HG03103 (cell line): ENCODE data around the gene PCBP2.
A peak's percentile ranks its signal among the peaks of the same experiment; 100 is the strongest.
"Not testable (repeated sequence)": the region's sequence is repeated elsewhere in the genome, so short reads cannot be mapped to it uniquely, and the experiment has no call there.

Experiments
- ATAC-seq: cut with Tn5 transposase; IDR thresholded peaks from one replicate; pipeline ENCODE4 v1.9.1; 2021; ENCODE audit warnings: low read depth; ENCODE audit not compliant: unreplicated experiment

The PCBP2 gene

GRCh38 chr12:53439582-53439981 is 12.3 kb upstream of the PCBP2 start:
- not testable (repeated sequence) for ATAC-seq

GRCh38 chr12:53441040-53441833 is 10.7 kb upstream of the PCBP2 start, which contains the start of gene PRR13:
Gene PRR13, plus strand, starts transcription at chr12:53441734. Its CDS starts 981 bp downstream, at chr12:53442715.
- ATAC-seq: peak; percentile 99

GRCh38 chr12:53443955-53444354 is 7.9 kb upstream of the PCBP2 start:
- ATAC-seq: no peak

GRCh38 chr12:53444593-53445325 is 7.1 kb upstream of the PCBP2 start:
- not testable (repeated sequence) for ATAC-seq

- no peak for ATAC-seq
Measured at GRCh38 chr12:53450936-53451335, 966 bp upstream of the PCBP2 start.

- peak; percentile 13 for ATAC-seq
Measured at GRCh38 chr12:53452159-53453077, 516 bp downstream of the PCBP2 start.

- no peak for ATAC-seq
Measured at GRCh38 chr12:53453953-53454640, 2.2 kb downstream of the PCBP2 start.

GRCh38 chr12:53454707-53455106 is 2.8 kb downstream of the PCBP2 start:
- ATAC-seq: no peak

GRCh38 chr12:53456654-53457366 is 4.9 kb downstream of the PCBP2 start:
- ATAC-seq: no peak

GRCh38 chr12:53459097-53459496 is 7.2 kb downstream of the PCBP2 start:
- ATAC-seq: no peak

GRCh38 chr12:53461059-53461458 is 9.2 kb downstream of the PCBP2 start:
- ATAC-seq: no peak

GRCh38 chr12:53461591-53461990 is 9.7 kb downstream of the PCBP2 start:
- ATAC-seq: no peak

GRCh38 chr12:53462935-53463334 is 11.0 kb downstream of the PCBP2 start:
- ATAC-seq: no peak

- ATAC-seq: no peak
Measured at GRCh38 chr12:53463802-53464560, 12.1 kb downstream of the PCBP2 start.

GRCh38 chr12:53464685-53465418 is 12.9 kb downstream of the PCBP2 start:
- ATAC-seq: no peak

GRCh38 chr12:53465679-53466078 is 13.8 kb downstream of the PCBP2 start:
- ATAC-seq: no peak

GRCh38 chr12:53466640-53467039 is 14.7 kb downstream of the PCBP2 start:
- no peak for ATAC-seq

- ATAC-seq: no peak
Measured at GRCh38 chr12:53467082-53467481, 15.2 kb downstream of the PCBP2 start.
